Measurements from ENCODE around the gene LCNL1. TPM values are rescaled to one million over a fixed set of nuclear protein-coding genes. Genes with fewer than 3 reads are reported as not detected.

The LCNL1 gene
- total RNA-seq, 2 donors from 2014 or later: 0.41 to 22.5 TPM

- Histone ChIP-seq H3K4me1 (replicated peaks) (peaks cover 9% of the 10 kb centered on the region), H3K27ac (no peak overlapping the region), H3K9me3 (no peaks in the 10 kb centered on the region), H3K36me3 (no peaks in the 10 kb centered on the region), H3K27me3 (replicated peaks; ENCODE audit: insufficient read depth) (no peaks in the 10 kb centered on the region), H3K4me3 (no peak overlapping the region)
- no peak for DNase-seq (ENCODE audit: low spot score)
- TF ChIP-seq CTCF (IDR thresholded peaks at IDR 0.05) (no peak), POLR2A (IDR thresholded peaks at IDR 0.05) (no peak)
- intact Hi-C loops (cut with DNase I): no loop called here
- WGBS: 82% methylated on average over 19 of the region's 19 CpGs
Observed at GRCh38 chr9:136960212-136960937, 22.4 kb upstream of the LCNL1 start.

GRCh38 chr9:136960938-136961275, 21.9 kb upstream of the LCNL1 start:
- TF ChIP-seq POLR2AphosphoS5 (IDR thresholded peaks at IDR 0.05) (no peak), CTCF (IDR thresholded peaks at IDR 0.05) (no peak), POLR2A (IDR thresholded peaks at IDR 0.05) (no peak)
- H3K4me3 ChIP-seq: no peak overlapping the region
- no peaks in the 10 kb centered on the region for H3K36me3 ChIP-seq
- no peak for DNase-seq (ENCODE audit: low spot score)
- WGBS: 77% methylated on average over 15 of the region's 15 CpGs
- no peaks in the 10 kb centered on the region for H3K9me3 ChIP-seq
- H3K27me3 ChIP-seq (replicated peaks; ENCODE audit: insufficient read depth): no peaks in the 10 kb centered on the region
- peak overlapping the region; percentile 62 to 63 for H3K27ac ChIP-seq
- H3K4me1 ChIP-seq (replicated peaks): peaks cover 9% of the 10 kb centered on the region
- intact Hi-C loops (cut with DNase I): no loop called here

DNA sequence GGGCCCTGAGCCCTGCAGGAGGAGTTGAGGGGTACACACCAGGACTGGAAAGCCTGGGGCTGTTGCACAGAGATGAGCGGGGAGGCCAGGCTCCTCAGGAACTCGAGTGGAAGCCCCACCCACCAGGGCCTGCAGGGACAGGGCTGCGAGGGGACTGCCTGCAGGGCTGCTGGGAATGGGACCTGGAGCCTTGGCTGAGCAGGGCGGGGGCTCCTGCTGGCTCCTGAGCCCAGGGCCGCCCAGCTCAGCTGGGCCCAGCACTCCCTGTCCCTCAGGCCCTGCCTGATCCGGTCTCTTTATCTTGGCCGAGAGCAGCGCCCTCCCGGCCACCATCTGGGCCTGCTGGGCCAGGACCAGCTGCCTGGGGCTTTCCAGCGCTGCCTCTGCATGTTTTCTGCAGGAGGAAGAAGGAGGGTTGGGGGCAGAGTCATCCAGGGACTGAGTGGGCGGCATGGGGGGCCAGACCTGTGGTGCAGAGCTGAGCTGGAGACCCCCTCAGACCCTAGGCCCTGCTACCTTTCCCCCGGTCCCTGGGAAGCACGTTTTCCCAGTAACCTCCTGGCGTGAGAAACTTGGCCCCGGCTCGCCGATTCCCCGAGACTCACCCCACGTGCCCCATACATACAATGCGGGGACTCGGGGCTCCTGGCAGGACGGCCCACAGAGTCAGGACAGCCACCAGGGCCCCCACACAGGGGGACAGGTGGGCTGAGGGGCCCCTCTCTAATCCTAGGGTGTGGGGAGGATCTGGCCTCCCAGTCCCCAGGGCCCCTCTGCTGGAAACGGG, 21.3 kb upstream of the LCNL1 start:
- intact Hi-C loops (cut with DNase I): no loop called here
- H3K27ac ChIP-seq: peak overlapping the region; percentile 62 to 63
- peak; percentile 59 for DNase-seq (ENCODE audit: low spot score)
- H3K27me3 ChIP-seq (replicated peaks; ENCODE audit: insufficient read depth): no peaks in the 10 kb centered on the region
- 46% methylated on average over 22 of the region's 23 CpGs for WGBS
- TF ChIP-seq CTCF (IDR thresholded peaks at IDR 0.05) (no peak), POLR2AphosphoS5 (IDR thresholded peaks at IDR 0.05) (peak; percentile 68)
- H3K4me1 ChIP-seq (replicated peaks): peaks cover 9% of the 10 kb centered on the region
- H3K4me3 ChIP-seq: no peak overlapping the region
- H3K9me3 ChIP-seq: no peaks in the 10 kb centered on the region
- no peaks in the 10 kb centered on the region for H3K36me3 ChIP-seq

DNA sequence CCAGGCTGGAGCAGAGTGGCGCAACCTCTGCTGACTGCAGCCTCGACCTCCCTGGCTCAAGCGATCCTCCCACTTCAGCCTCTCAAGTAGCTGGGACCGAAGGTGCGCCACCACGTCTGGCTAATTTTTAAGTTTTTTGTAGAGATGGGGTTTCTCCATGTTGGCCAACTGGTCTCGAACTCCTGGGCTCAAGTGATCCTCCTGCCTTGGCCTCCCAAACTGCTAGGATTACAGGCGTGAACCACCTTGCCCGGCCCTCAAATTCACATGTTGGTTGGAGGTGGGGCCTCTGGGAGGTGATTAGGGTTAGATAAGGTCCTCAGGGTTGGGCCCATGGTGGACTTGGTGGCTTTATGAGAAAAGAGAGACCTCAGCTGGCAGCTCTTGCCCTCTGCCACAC, 20.6 kb upstream of the LCNL1 start:
- H3K36me3 ChIP-seq: no peaks in the 10 kb centered on the region
- WGBS: 97% methylated on average over 9 of the region's 9 CpGs
- no peak for DNase-seq (ENCODE audit: low spot score)
- TF ChIP-seq POLR2AphosphoS5 (IDR thresholded peaks at IDR 0.05) (no peak), POLR2A (IDR thresholded peaks at IDR 0.05) (no peak), CTCF (IDR thresholded peaks at IDR 0.05) (no peak)
- H3K27ac ChIP-seq: peak overlapping the region in 1 of 2 donors; percentile 62
- no peak overlapping the region for H3K4me3 ChIP-seq
- H3K27me3 ChIP-seq (replicated peaks; ENCODE audit: insufficient read depth): no peaks in the 10 kb centered on the region
- peaks cover 9% of the 10 kb centered on the region for H3K4me1 ChIP-seq (replicated peaks)
- H3K9me3 ChIP-seq: no peaks in the 10 kb centered on the region
- intact Hi-C loops (cut with DNase I): no loop called here

Measured in prostate gland (tissue), 2 donors.